Activated CD4-positive, alpha-beta memory T cell treated with anti-CD3 and anti-CD28 coated beads, Interleukin-2, amount 10 ng/mL, durations not matched to agents 7 days and 5 days (primary cell): ENCODE data around the gene ZNF618. TPM values are rescaled to one million over a fixed set of nuclear protein-coding genes. Genes with fewer than 3 reads are reported as not detected.

Source experiments
- CTCF ChIA-PET: fragments of 350-600 bp; sonication (Branson Sonifier 250); formaldehyde crosslinking; loops from one replicate; lab custom pipeline; 2021; ENCODE audit warnings: antibody characterized with exemption, inconsistent platforms; lab: Charles Lee
- POLR2A ChIA-PET: fragments of 350-600 bp; sonication (Branson Sonifier 250); formaldehyde crosslinking; loops from one replicate; lab custom pipeline; 2021; ENCODE audit warnings: antibody characterized with exemption; lab: Charles Lee
- DNase-seq: peaks from one replicate; pipeline ENCODE4 v3.0.0-alpha.2; 2020
- H3K27ac Mint-ChIP-seq: one replicate; pipeline ENCODE4 v1.8.0; 2021; ENCODE audit warnings: mild to moderate bottlenecking, mixed read lengths
- H3K27me3 Mint-ChIP-seq: one replicate; pipeline ENCODE4 v1.8.0; 2021; ENCODE audit warnings: mixed read lengths
- H3K36me3 Mint-ChIP-seq: one replicate; pipeline ENCODE4 v1.8.0; 2021; ENCODE audit warnings: low read depth, mixed read lengths
- H3K4me1 Mint-ChIP-seq: one replicate; pipeline ENCODE4 v1.8.0; 2021; ENCODE audit warnings: mixed read lengths
- H3K4me3 Mint-ChIP-seq: one replicate; pipeline ENCODE4 v1.8.0; 2021; ENCODE audit warnings: mild to moderate bottlenecking, mixed read lengths
- H3K9me3 Mint-ChIP-seq: one replicate; pipeline ENCODE4 v1.8.0; 2021; ENCODE audit warnings: mixed read lengths
- total RNA-seq, 2 experiments: library from RNA; stranded (reverse); gene quantifications; one replicate each; pipeline ENCODE4 v1.2.3, GENCODE V29; 2021

Gene ZNF618
- total RNA-seq, 2 experiments from 2014 or later: 0.15 to 0.25 TPM

- Mint-ChIP-seq H3K4me3 (no peak overlapping the region), H3K4me1 (no peaks in the 10 kb centered on the region), H3K27me3 (no peaks in the 10 kb centered on the region), H3K27ac (no peak overlapping the region), H3K36me3 (no peaks in the 10 kb centered on the region), H3K9me3 (no peaks in the 10 kb centered on the region)
- CTCF ChIA-PET: no interaction called here
- no peak for DNase-seq
- POLR2A ChIA-PET: no interaction called here
Observed at GRCh38 chr9:114003758-114004157, 127.6 kb downstream of the ZNF618 start.

GRCh38 chr9:114004221-114004716, 128.2 kb downstream of the ZNF618 start:
- peak; percentile 5 for DNase-seq

GRCh38 chr9:114005371-114006154, 129.5 kb downstream of the ZNF618 start:
- ChIA-PET POLR2A (no interaction called here), CTCF (no interaction called here)
- no peaks in the 10 kb centered on the region for H3K4me1 Mint-ChIP-seq
- DNase-seq: peak; percentile 14
- no peak overlapping the region for H3K27ac Mint-ChIP-seq
- H3K4me3 Mint-ChIP-seq: no peak overlapping the region
- no peaks in the 10 kb centered on the region for H3K9me3 Mint-ChIP-seq
- no peaks in the 10 kb centered on the region for H3K27me3 Mint-ChIP-seq
- H3K36me3 Mint-ChIP-seq: no peaks in the 10 kb centered on the region

More at GRCh38 chr9:114004221-114004716, 128.2 kb downstream of the ZNF618 start:
- CTCF ChIA-PET: no interaction called here
- H3K4me3 Mint-ChIP-seq: no peak overlapping the region
- H3K36me3 Mint-ChIP-seq: no peaks in the 10 kb centered on the region
- no peaks in the 10 kb centered on the region for H3K27me3 Mint-ChIP-seq
- H3K4me1 Mint-ChIP-seq: no peaks in the 10 kb centered on the region
- no peaks in the 10 kb centered on the region for H3K9me3 Mint-ChIP-seq
- no peak overlapping the region for H3K27ac Mint-ChIP-seq
- POLR2A ChIA-PET: no interaction called here

- Mint-ChIP-seq H3K36me3 (no peaks in the 10 kb centered on the region), H3K9me3 (no peaks in the 10 kb centered on the region), H3K27ac (no peak overlapping the region), H3K4me1 (no peaks in the 10 kb centered on the region), H3K4me3 (no peak overlapping the region), H3K27me3 (no peaks in the 10 kb centered on the region)
- peak; percentile 1 for DNase-seq
- ChIA-PET CTCF (no interaction called here), POLR2A (no interaction called here)
Observed at GRCh38 chr9:114006155-114006550, 130.0 kb downstream of the ZNF618 start.

GRCh38 chr9:114006931-114007691, 131.0 kb downstream of the ZNF618 start:
- Mint-ChIP-seq H3K9me3 (no peaks in the 10 kb centered on the region), H3K27ac (no peak overlapping the region), H3K4me1 (no peaks in the 10 kb centered on the region), H3K36me3 (no peaks in the 10 kb centered on the region), H3K27me3 (no peaks in the 10 kb centered on the region), H3K4me3 (no peak overlapping the region)
- POLR2A ChIA-PET: no interaction called here
- DNase-seq: peak; percentile 2
- CTCF ChIA-PET: no interaction called here

- Mint-ChIP-seq H3K27ac (no peak overlapping the region), H3K4me1 (no peaks in the 10 kb centered on the region), H3K36me3 (no peaks in the 10 kb centered on the region), H3K9me3 (no peaks in the 10 kb centered on the region), H3K4me3 (no peak overlapping the region), H3K27me3 (no peaks in the 10 kb centered on the region)
- ChIA-PET CTCF (no interaction called here), POLR2A (no interaction called here)
- peak; percentile 6 for DNase-seq
Observed at GRCh38 chr9:114007991-114008666, 132.0 kb downstream of the ZNF618 start.

- Mint-ChIP-seq H3K27me3 (no peaks in the 10 kb centered on the region), H3K27ac (no peak overlapping the region), H3K4me1 (no peaks in the 10 kb centered on the region), H3K36me3 (no peaks in the 10 kb centered on the region), H3K4me3 (no peak overlapping the region), H3K9me3 (no peaks in the 10 kb centered on the region)
- CTCF ChIA-PET: no interaction called here
- POLR2A ChIA-PET: interaction anchor here (0.6 kb wide), 1 partner anchor 176 kb away, joined by 3 read pairs; no protein-coding TSS in a partner anchor
- peak; percentile 10 for DNase-seq
Observed at GRCh38 chr9:114008667-114009410, 132.7 kb downstream of the ZNF618 start.

- H3K27ac Mint-ChIP-seq: no peak overlapping the region
- H3K9me3 Mint-ChIP-seq: no peaks in the 10 kb centered on the region
- no peaks in the 10 kb centered on the region for H3K4me1 Mint-ChIP-seq
- no peaks in the 10 kb centered on the region for H3K27me3 Mint-ChIP-seq
- H3K4me3 Mint-ChIP-seq: no peak overlapping the region
- ChIA-PET POLR2A (no interaction called here), CTCF (no interaction called here)
- DNase-seq: peak; percentile 5
- no peaks in the 10 kb centered on the region for H3K36me3 Mint-ChIP-seq
Observed at GRCh38 chr9:114011313-114011712, 135.2 kb downstream of the ZNF618 start.

- Mint-ChIP-seq H3K36me3 (no peaks in the 10 kb centered on the region), H3K4me3 (no peak overlapping the region), H3K9me3 (no peaks in the 10 kb centered on the region), H3K27ac (no peak overlapping the region), H3K27me3 (no peaks in the 10 kb centered on the region), H3K4me1 (no peaks in the 10 kb centered on the region)
- ChIA-PET POLR2A (no interaction called here), CTCF (no interaction called here)
- DNase-seq: peak; percentile 1
Observed at GRCh38 chr9:114012126-114012525, 136.0 kb downstream of the ZNF618 start.

GRCh38 chr9:114014044-114014443, 137.9 kb downstream of the ZNF618 start:
- no peaks in the 10 kb centered on the region for H3K9me3 Mint-ChIP-seq
- no peak for DNase-seq
- H3K27ac Mint-ChIP-seq: no peak overlapping the region
- CTCF ChIA-PET: no interaction called here
- POLR2A ChIA-PET: no interaction called here
- H3K4me3 Mint-ChIP-seq: no peak overlapping the region
- H3K4me1 Mint-ChIP-seq: no peaks in the 10 kb centered on the region
- H3K27me3 Mint-ChIP-seq: no peaks in the 10 kb centered on the region
- H3K36me3 Mint-ChIP-seq: no peaks in the 10 kb centered on the region

GRCh38 chr9:114015607-114016006, 139.5 kb downstream of the ZNF618 start:
- Mint-ChIP-seq H3K27me3 (no peaks in the 10 kb centered on the region), H3K36me3 (no peaks in the 10 kb centered on the region), H3K9me3 (no peaks in the 10 kb centered on the region), H3K4me3 (no peak overlapping the region), H3K4me1 (no peaks in the 10 kb centered on the region), H3K27ac (no peak overlapping the region)
- no peak for DNase-seq
- ChIA-PET CTCF (no interaction called here), POLR2A (no interaction called here)

GRCh38 chr9:114016101-114016500, 140.0 kb downstream of the ZNF618 start:
- Mint-ChIP-seq H3K27ac (no peak overlapping the region), H3K27me3 (no peaks in the 10 kb centered on the region), H3K36me3 (no peaks in the 10 kb centered on the region), H3K4me1 (no peaks in the 10 kb centered on the region), H3K9me3 (no peaks in the 10 kb centered on the region), H3K4me3 (no peak overlapping the region)
- POLR2A ChIA-PET: no interaction called here
- peak; percentile 8 for DNase-seq
- CTCF ChIA-PET: no interaction called here
